Natural killer cell (primary cell): Measurements from ENCODE around the gene IFRD2. TPM values are rescaled to one million over a fixed set of nuclear protein-coding genes. Genes with fewer than 3 reads are reported as not detected.

Experiments
- ATAC-seq, 3 donors: fragments of 150-1000 bp in 2 of 3; fragments of 200-7000 bp in 1 of 3; cut with Tn5 transposase; 1 replicate in 1 of 3; 2 replicates in 2 of 3; pipeline ENCODE4 v1.10.0; 2021; ENCODE audit warnings: mild to moderate bottlenecking in 2 of 3, moderate library complexity in 2 of 3
- DNase-seq, 2 donors: peaks; one replicate each; pipeline versions ENCODE4 v3.0.0 to v3.0.0-alpha.2; 2013 to 2021; ENCODE audit warnings: mixed read lengths in 1 of 2
- H3K27ac ChIP-seq: one replicate; pipeline ENCODE4 v1.5.1; 2013; ENCODE audit warnings: mild to moderate bottlenecking, low read length
- H3K27me3 ChIP-seq: one replicate; pipeline ENCODE4 v1.6.1; 2013; ENCODE audit warnings: low read length; ENCODE audit not compliant: control insufficient read depth, insufficient read depth
- H3K36me3 ChIP-seq: one replicate; pipeline ENCODE4 v1.6.1; 2013; ENCODE audit warnings: low read length; ENCODE audit not compliant: control insufficient read depth, insufficient read depth
- H3K4me1 ChIP-seq: one replicate; pipeline ENCODE4 v1.6.1; 2013; ENCODE audit warnings: low read length; ENCODE audit not compliant: control insufficient read depth, insufficient read depth
- H3K4me3 ChIP-seq: one replicate; pipeline ENCODE4 v1.5.1; 2013; ENCODE audit warnings: low read length
- H3K9me3 ChIP-seq: one replicate; pipeline ENCODE4 v1.6.1; 2013; ENCODE audit warnings: low read length; ENCODE audit not compliant: control insufficient read depth, insufficient read depth
- H3K27ac Mint-ChIP-seq, 2 donors: one replicate each; pipeline ENCODE4 v1.8.0; 2022; ENCODE audit warnings: mild to moderate bottlenecking in 2 of 2, mixed read lengths in 2 of 2, moderate library complexity in 1 of 2
- H3K27me3 Mint-ChIP-seq, 2 donors: one replicate each; pipeline ENCODE4 v1.8.0; 2022; ENCODE audit warnings: low read depth in 2 of 2, mixed read lengths in 2 of 2
- H3K36me3 Mint-ChIP-seq: one replicate; pipeline ENCODE4 v1.8.0; 2022; ENCODE audit warnings: mixed read lengths
- H3K4me1 Mint-ChIP-seq, 2 donors: one replicate each; pipeline ENCODE4 v1.8.0; 2022; ENCODE audit warnings: mixed read lengths in 2 of 2
- H3K4me3 Mint-ChIP-seq: one replicate; pipeline ENCODE4 v1.8.0; 2022; ENCODE audit warnings: mild to moderate bottlenecking, moderate library complexity, mixed read lengths
- H3K9me3 Mint-ChIP-seq, 2 donors: one replicate each; pipeline ENCODE4 v1.8.0; 2022; ENCODE audit warnings: mixed read lengths in 2 of 2
- CTCF ChIP-seq: fragments of 200-600 bp; IDR thresholded peaks from one replicate; pipeline ENCODE4 v1.8.0; 2022; ENCODE audit warnings: antibody characterized with exemption
- WGBS: methylation state at CpG from one replicate; pipeline ENCODE4 v1.1.7; 2013; ENCODE audit warnings: missing lambda C conversion rate; ENCODE audit not compliant: insufficient coverage; 5-methylcytosine and 5-hydroxymethylcytosine counted together
- intact Hi-C: fragments of 100-400 bp; cut with micrococcal nuclease; formaldehyde crosslinking; loops from one replicate; pipeline ENCODE4 v1.14.2; 2022
- total RNA-seq, 4 donors: library from RNA; stranded (reverse); fragments of 120-200 nt in 1 of 4; gene quantifications; one replicate each; pipeline versions ENCODE4 v1.2.3 to v1.2.4, GENCODE V29; 2013 to 2022

The IFRD2 gene
- total RNA-seq, 3 donors from 2014 or later (not counting 1 experiment from before 2014, with no cell fraction given), result 27.8 to 39.1 (median 32.1) TPM

- no peak for TF ChIP-seq CTCF
- H3K36me3 Mint-ChIP-seq, result no peaks in the 10 kb centered on the region
- H3K9me3 Mint-ChIP-seq, result no peaks in the 10 kb centered on the region
- H3K27ac Mint-ChIP-seq, result no peak overlapping the region
- no peaks in the 10 kb centered on the region for H3K36me3 ChIP-seq
- DNase-seq (no peak), ATAC-seq (no peak)
- H3K4me3 ChIP-seq, result no peak overlapping the region
- no peaks in the 10 kb centered on the region for H3K9me3 ChIP-seq
- H3K4me1 Mint-ChIP-seq, result peaks cover 5 to 20% of the 10 kb centered on the region in 2 donors
- H3K27me3 ChIP-seq, result peaks cover 35% of the 10 kb centered on the region
- peaks cover 27% of the 10 kb centered on the region for H3K4me1 ChIP-seq
- intact Hi-C loops, result no loop called here
- H3K27me3 Mint-ChIP-seq, result peaks cover 7 to 27% of the 10 kb centered on the region in 2 donors
- no peak overlapping the region for H3K4me3 Mint-ChIP-seq
- 86% methylated on average over 4 of the region's 4 CpGs for WGBS
- H3K27ac ChIP-seq, result no peak overlapping the region
Observed at GRCh38 chr3:50278123-50278879, 13.9 kb downstream of the IFRD2 start.

- H3K9me3 ChIP-seq, result no peaks in the 10 kb centered on the region
- WGBS, result 76% methylated on average over 17 of the region's 17 CpGs
- Mint-ChIP-seq H3K27me3 (peaks cover 13 to 32% of the 10 kb centered on the region in 2 donors), H3K4me1 (peaks cover 11 to 27% of the 10 kb centered on the region in 2 donors), H3K27ac (no peak overlapping the region), H3K4me3 (no peak overlapping the region), H3K36me3 (no peaks in the 10 kb centered on the region), H3K9me3 (no peaks in the 10 kb centered on the region)
- H3K36me3 ChIP-seq, result no peaks in the 10 kb centered on the region
- peaks cover 33% of the 10 kb centered on the region for H3K4me1 ChIP-seq
- ATAC-seq (no peak), DNase-seq (no peak)
- TF ChIP-seq CTCF, result no peak
- H3K27me3 ChIP-seq, result peaks cover 38% of the 10 kb centered on the region
- intact Hi-C loops, result no loop called here
- H3K4me3 ChIP-seq, result no peak overlapping the region
- H3K27ac ChIP-seq, result no peak overlapping the region
Observed at GRCh38 chr3:50276762-50277101, 15.5 kb downstream of the IFRD2 start.

GRCh38 chr3:50275996-50276761 lies 16.1 kb downstream of the IFRD2 start:
- Histone ChIP-seq H3K36me3 (no peaks in the 10 kb centered on the region), H3K27me3 (peaks cover 38% of the 10 kb centered on the region), H3K4me1 (peaks cover 33% of the 10 kb centered on the region), H3K27ac (no peak overlapping the region), H3K4me3 (no peak overlapping the region), H3K9me3 (no peaks in the 10 kb centered on the region)
- no peaks in the 10 kb centered on the region for H3K36me3 Mint-ChIP-seq
- H3K4me1 Mint-ChIP-seq, result peaks cover 11 to 32% of the 10 kb centered on the region in 2 donors
- peak in 1 of 3 donors; percentile 9 for ATAC-seq
- TF ChIP-seq CTCF, result no peak
- 16% methylated on average over 79 of the region's 79 CpGs for WGBS
- H3K27ac Mint-ChIP-seq, result peak overlapping the region in 1 of 2 donors; percentile 44
- peak overlapping the region; percentile 6 for H3K4me3 Mint-ChIP-seq
- no peaks in the 10 kb centered on the region for H3K9me3 Mint-ChIP-seq
- intact Hi-C loops, result no loop called here
- H3K27me3 Mint-ChIP-seq, result peaks cover 13 to 32% of the 10 kb centered on the region in 2 donors
- peak in 1 of 2 donors; percentile 64 for DNase-seq
